Heart left ventricle (tissue), 16 donors: ENCODE results near the gene ISL2. TPM values are rescaled to one million over a fixed set of nuclear protein-coding genes. Genes with fewer than 3 reads are reported as not detected.

Source experiments
- ATAC-seq, 4 donors: fragments of 200-7000 bp; cut with Tn5 transposase; one replicate each; pipeline ENCODE4 v1.9.1; 2020 to 2022; ENCODE audit warnings: moderate library complexity in 4 of 4, mild to moderate bottlenecking in 3 of 4, moderate number of reproducible peaks in 1 of 4
- DNase-seq, 5 donors: peaks; one replicate each; pipeline ENCODE4 v3.0.0-alpha.2; 2020
- H3K27ac ChIP-seq, 12 donors: fragments of 200-600 bp; sonication (generic) in 4 of 12; one replicate each; pipeline versions ENCODE4 v1.5.0 to v1.8.0; 2016 to 2022; ENCODE audit warnings: mild to moderate bottlenecking in 2 of 12
- H3K27me3 ChIP-seq, 9 donors: fragments of 200-600 bp; sonication (generic) in 2 of 9; one replicate each; pipeline versions ENCODE4 v1.5.1 to v1.8.0; 2016 to 2022; ENCODE audit warnings: mild to moderate bottlenecking in 3 of 9
- H3K36me3 ChIP-seq, 9 donors: fragments of 200-600 bp; sonication (generic) in 2 of 9; one replicate each; pipeline versions ENCODE4 v1.5.0 to v1.8.0; 2018 to 2022; ENCODE audit warnings: mild to moderate bottlenecking in 2 of 9
- H3K4me1 ChIP-seq, 12 donors: fragments of 200-600 bp; sonication (generic) in 4 of 12; one replicate each; pipeline versions ENCODE4 v1.5.0 to v1.8.0; 2016 to 2022; ENCODE audit warnings: mild to moderate bottlenecking in 3 of 12
- H3K4me3 ChIP-seq, 12 donors: fragments of 200-600 bp; sonication (generic) in 4 of 12; one replicate each; pipeline versions ENCODE4 v1.5.0 to v1.8.0; 2017 to 2022; ENCODE audit warnings: mild to moderate bottlenecking in 9 of 12, moderate library complexity in 4 of 12
- H3K9me3 ChIP-seq, 12 donors: fragments of 200-600 bp; sonication (generic) in 4 of 12; one replicate each; pipeline versions ENCODE4 v1.5.0 to v1.8.0; 2016 to 2022; ENCODE audit warnings: mild to moderate bottlenecking in 1 of 12
- POLR2A ChIP-seq, 2 donors: fragments of 450-650 bp; IDR thresholded peaks; one replicate each; pipeline ENCODE4 v1.6.1; 2017; ENCODE audit warnings: antibody characterized with exemption in 2 of 2, mild to moderate bottlenecking in 2 of 2, moderate library complexity in 2 of 2
- WGBS, 4 donors: extraction: QIAGEN DNeasy Blood & Tissue Kit in 2 of 4; methylation state at CpG; one replicate each; pipeline versions ENCODE4 v1.1.5 to v1.1.7; 2013 to 2018; 5-methylcytosine and 5-hydroxymethylcytosine counted together
- intact Hi-C, 10 donors: fragments of 100-400 bp; cut with DNase I; formaldehyde crosslinking; loops; one replicate each; pipeline versions ENCODE4 v1.11.1 to v1.14.2; 2022
- polyA plus RNA-seq, 2 donors: library from polyadenylated mRNA; stranded (reverse); fragments of 200-250 nt; gene quantifications; one replicate each; pipeline ENCODE4 v1.2.3, GENCODE V29; 2013
- total RNA-seq, 9 donors: library from RNA; depleted of rRNA in 2 of 9; stranded (reverse); fragments of >200 nt in 2 of 9; fragmentation: NEBNext Ultra II Directional in 3 of 9; extraction: Animal tissue kit (Norgen Biotek cat#: 25700) in 3 of 9; gene quantifications; one replicate each; pipeline versions ENCODE4 v1.1.0 to v1.2.4, GENCODE V29; 2016 to 2023
- TF ChIP-seq, protein P1 (sequence below), 12 donors: fragments of 200-600 bp; sonication (generic) in 4 of 12; IDR thresholded peaks; one replicate each; pipeline versions ENCODE4 v1.5.0 to v1.8.0; 2018 to 2022; ENCODE audit warnings: antibody characterized with exemption in 12 of 12, mild to moderate bottlenecking in 5 of 12
- donor health status: ischemic (EF 13 %, LVEDD 7.1; RV severe dilation, severe dysfunction).
- donor health status: healthy with polysubstance abuse.
- donor health status: DM: no; HTN: yes; CAD: no.
- donor health status: DM: no; HTN: no; CAD: no.
- donor health status: ischemic (EF 25% LVEDD 6.9; RV normal size, moderate dysfunction).
- donor health status: ischemic (EF 25% LVEDD 5.7; RV mildly dilated, moderate dysfunction).
- donor health status: healthy.
- donor health status: DM: yes; HTN: yes; CAD: no.
- donor health status: ischemic (EF 35%, LVEDD 5.7; RV mildly dilated, moderate dysfunction).
- donor health status: nonischemic (EF 11% LVEDD 7.7; RV severe dilation, severe dysfunction).
- donor health status: DM: yes; HTN: yes; CAD: no.
- donor health status: PGD.
- donor health status: ischemic (EF 29% LVEDD 5.4; RV normal size, mild dysfunction).
- donor health status: nonischemic (EF 23%, LVEDD 6.1; RV moderate dilation, normal function).

The ISL2 gene
- total and polyA plus RNA-seq, 11 donors = not detected

DNA sequence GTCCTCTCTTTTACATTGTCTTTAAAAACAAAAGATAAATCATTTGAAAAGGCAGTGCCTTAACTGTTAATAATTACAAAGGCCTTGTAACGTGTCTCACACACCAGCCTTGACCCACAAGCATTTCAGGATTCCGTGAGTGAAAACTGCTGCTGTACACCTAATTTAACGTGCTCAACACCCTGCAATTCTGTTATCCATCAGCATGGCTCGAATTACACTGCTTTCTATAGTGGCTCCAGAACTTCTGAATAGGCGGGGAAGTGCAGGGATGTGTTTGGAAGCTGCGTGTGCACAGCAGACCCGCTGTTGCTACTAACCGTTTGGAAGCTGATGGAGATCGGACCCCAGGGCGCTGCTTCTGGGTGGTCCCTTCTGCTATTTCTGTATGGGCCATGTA is 15.4 kb upstream of the ISL2 start:
- no peaks in the 10 kb centered on the region for H3K9me3 ChIP-seq
- TF ChIP-seq, protein P1, sequence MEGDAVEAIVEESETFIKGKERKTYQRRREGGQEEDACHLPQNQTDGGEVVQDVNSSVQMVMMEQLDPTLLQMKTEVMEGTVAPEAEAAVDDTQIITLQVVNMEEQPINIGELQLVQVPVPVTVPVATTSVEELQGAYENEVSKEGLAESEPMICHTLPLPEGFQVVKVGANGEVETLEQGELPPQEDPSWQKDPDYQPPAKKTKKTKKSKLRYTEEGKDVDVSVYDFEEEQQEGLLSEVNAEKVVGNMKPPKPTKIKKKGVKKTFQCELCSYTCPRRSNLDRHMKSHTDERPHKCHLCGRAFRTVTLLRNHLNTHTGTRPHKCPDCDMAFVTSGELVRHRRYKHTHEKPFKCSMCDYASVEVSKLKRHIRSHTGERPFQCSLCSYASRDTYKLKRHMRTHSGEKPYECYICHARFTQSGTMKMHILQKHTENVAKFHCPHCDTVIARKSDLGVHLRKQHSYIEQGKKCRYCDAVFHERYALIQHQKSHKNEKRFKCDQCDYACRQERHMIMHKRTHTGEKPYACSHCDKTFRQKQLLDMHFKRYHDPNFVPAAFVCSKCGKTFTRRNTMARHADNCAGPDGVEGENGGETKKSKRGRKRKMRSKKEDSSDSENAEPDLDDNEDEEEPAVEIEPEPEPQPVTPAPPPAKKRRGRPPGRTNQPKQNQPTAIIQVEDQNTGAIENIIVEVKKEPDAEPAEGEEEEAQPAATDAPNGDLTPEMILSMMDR (IDR thresholded peaks at IDR 0.05) = no peak
- H3K36me3 ChIP-seq = no peaks in the 10 kb centered on the region
- H3K27me3 ChIP-seq = peaks cover 0 to 37% (median 0%) of the 10 kb centered on the region in 9 donors
- intact Hi-C loops = no loop called here
- no peak for DNase-seq
- no peak overlapping the region for H3K27ac ChIP-seq
- peaks cover 0 to 9% (median 0%) of the 10 kb centered on the region in 12 donors for H3K4me1 ChIP-seq
- 44 to 61% (median 51%) methylated on average over 10 of the region's 10 CpGs for WGBS, 4 donors
- H3K4me3 ChIP-seq = no peak overlapping the region
- peak in 1 of 4 donors; percentile 18 for ATAC-seq

GRCh38 chr15:76321602-76322001 is 15.0 kb upstream of the ISL2 start:
- WGBS, 4 donors = 43 to 53% (median 46%) methylated on average over 5 of the region's 5 CpGs
- peak in 1 of 4 donors; percentile 58 for ATAC-seq
- intact Hi-C loops = no loop called here

DNA sequence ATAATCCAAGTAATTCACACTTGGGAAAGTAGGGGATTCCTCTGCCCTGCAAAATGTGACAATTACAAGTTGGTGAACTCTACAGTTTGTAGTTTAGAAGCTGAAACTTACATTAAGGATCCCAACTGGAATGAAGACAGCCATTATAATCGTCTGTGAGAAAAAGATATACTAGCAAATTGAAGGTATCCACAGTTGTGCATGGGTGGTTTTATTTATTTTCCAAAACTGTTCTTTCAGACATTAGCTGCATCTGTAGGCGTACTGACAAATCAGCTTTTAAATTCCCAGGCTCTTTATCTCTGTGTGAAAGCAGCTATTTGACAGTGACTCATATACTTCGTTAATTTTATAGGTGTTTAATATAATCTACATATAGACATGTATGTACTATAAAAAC is 12.5 kb upstream of the ISL2 start:
- WGBS, 4 donors = 65 to 77% (median 74%) methylated on average over 3 of the region's 3 CpGs

More at GRCh38 chr15:76321602-76322001, 15.0 kb upstream of the ISL2 start:
- no peak overlapping the region for H3K27ac ChIP-seq
- H3K9me3 ChIP-seq = no peaks in the 10 kb centered on the region
- TF ChIP-seq POLR2A (IDR thresholded peaks at IDR 0.05) = no peak
- no peaks in the 10 kb centered on the region for H3K36me3 ChIP-seq
- H3K4me3 ChIP-seq = no peak overlapping the region
- peaks cover 0 to 41% (median 0%) of the 10 kb centered on the region in 9 donors for H3K27me3 ChIP-seq
- H3K4me1 ChIP-seq = peaks cover 0 to 9% (median 0%) of the 10 kb centered on the region in 12 donors
- DNase-seq = no peak

GRCh38 chr15:76325704-76326103 is 10.9 kb upstream of the ISL2 start:
- Histone ChIP-seq H3K27me3 (peaks cover 0 to 47% (median 0%) of the 10 kb centered on the region in 9 donors), H3K4me1 (peaks cover 0 to 15% (median 2%) of the 10 kb centered on the region in 12 donors), H3K27ac (no peak overlapping the region), H3K36me3 (no peaks in the 10 kb centered on the region), H3K4me3 (no peak overlapping the region), H3K9me3 (no peaks in the 10 kb centered on the region)
- TF ChIP-seq, protein P1 (IDR thresholded peaks at IDR 0.05) = no peak
- no peak for TF ChIP-seq POLR2A (IDR thresholded peaks at IDR 0.05)
- no peak for DNase-seq
- no peak for ATAC-seq
- 72 to 79% (median 76%) methylated on average over 2 of the region's 2 CpGs for WGBS, 4 donors
- intact Hi-C loops = loop anchor here in 3 of 10 donors (5.0 kb wide), 2 partner anchors 88 to 133 kb away; no protein-coding TSS in a partner anchor

More for the DNA sequence above, 12.5 kb upstream of the ISL2 start:
- intact Hi-C loops = no loop called here
- no peaks in the 10 kb centered on the region for H3K9me3 ChIP-seq
- TF ChIP-seq, protein P1 (IDR thresholded peaks at IDR 0.05) = no peak
- TF ChIP-seq POLR2A (IDR thresholded peaks at IDR 0.05) = no peak
- no peaks in the 10 kb centered on the region for H3K36me3 ChIP-seq
- H3K27ac ChIP-seq = no peak overlapping the region
- ATAC-seq (no peak), DNase-seq (no peak)
- H3K27me3 ChIP-seq = peaks cover 0 to 42% (median 0%) of the 10 kb centered on the region in 9 donors
- H3K4me3 ChIP-seq = no peak overlapping the region
- peaks cover 0 to 15% (median 2%) of the 10 kb centered on the region in 12 donors for H3K4me1 ChIP-seq
